ENCODE measurements around the gene COX6A2.

Gene COX6A2

GRCh38 chr16:31428279-31428597 lies at the start of gene COX6A2:
Gene COX6A2, minus strand, starts transcription at chr16:31428360. Its CDS starts 35 bp downstream, at chr16:31428325.
- no peak for DNase-seq (ENCODE audit: low read depth)

- no peak for DNase-seq (ENCODE audit: low read depth)
Observed at GRCh38 chr16:31477220-31478216, 49.4 kb upstream of the COX6A2 start.

GRCh38 chr16:31476303-31477219 lies 48.4 kb upstream of the COX6A2 start:
- DNase-seq (ENCODE audit: low read depth): peak; percentile 77

- DNase-seq (ENCODE audit: low read depth): no peak
Observed at GRCh38 chr16:31475946-31476302, 47.8 kb upstream of the COX6A2 start.

GRCh38 chr16:31474773-31475738 lies 46.9 kb upstream of the COX6A2 start:
- DNase-seq (ENCODE audit: low read depth): no peak

- DNase-seq (ENCODE audit: low read depth): no peak
Observed at GRCh38 chr16:31474173-31474714, 46.1 kb upstream of the COX6A2 start.

- DNase-seq (ENCODE audit: low read depth): no peak
Observed at GRCh38 chr16:31473264-31473984, 45.3 kb upstream of the COX6A2 start.

- no peak for DNase-seq (ENCODE audit: low read depth)
Observed at GRCh38 chr16:31472709-31473203, 44.6 kb upstream of the COX6A2 start.

- no peak for DNase-seq (ENCODE audit: low read depth)
Observed at GRCh38 chr16:31471875-31472708, 43.9 kb upstream of the COX6A2 start, which contains the start of gene TGFB1I1. Gene TGFB1I1, plus strand, starts transcription at chr16:31472152. Its CDS starts 37 bp downstream, at chr16:31472189.

GRCh38 chr16:31471241-31471874 lies 43.2 kb upstream of the COX6A2 start:
- no peak for DNase-seq (ENCODE audit: low read depth)

- no peak for DNase-seq (ENCODE audit: low read depth)
Observed at GRCh38 chr16:31470615-31471014, 42.5 kb upstream of the COX6A2 start.

- DNase-seq (ENCODE audit: low read depth): no peak
Observed at GRCh38 chr16:31467858-31468257, 39.7 kb upstream of the COX6A2 start.

- no peak for DNase-seq (ENCODE audit: low read depth)
Observed at GRCh38 chr16:31467151-31467773, 39.1 kb upstream of the COX6A2 start.

- DNase-seq (ENCODE audit: low read depth): no peak
Observed at GRCh38 chr16:31466381-31466841, 38.3 kb upstream of the COX6A2 start.

GRCh38 chr16:31465788-31466370 lies 37.7 kb upstream of the COX6A2 start:
- DNase-seq (ENCODE audit: low read depth): no peak

- DNase-seq (ENCODE audit: low read depth): no peak
Observed at GRCh38 chr16:31464781-31465260, 36.7 kb upstream of the COX6A2 start.

- DNase-seq (ENCODE audit: low read depth): no peak
Observed at GRCh38 chr16:31464348-31464769, 36.2 kb upstream of the COX6A2 start.
